T follicular helper cell (primary cell): ENCODE measurements around the gene UBA52.
"Not testable (repeated sequence)": the region's sequence is repeated elsewhere in the genome, so short reads cannot be mapped to it uniquely, and the experiment has no call there.

Experiments
- DNase-seq: peaks from one replicate; pipeline ENCODE4 v3.0.0-alpha.2; 2020; ENCODE audit warnings: low read depth

UBA52 gene

GRCh38 chr19:18593367-18594095 is 21.9 kb downstream of the UBA52 start:
- DNase-seq: no peak

GRCh38 chr19:18594096-18594823 is 22.6 kb downstream of the UBA52 start:
- DNase-seq: peak; percentile 64

- DNase-seq: no peak
Measured at GRCh38 chr19:18594824-18595373, 23.2 kb downstream of the UBA52 start.

GRCh38 chr19:18595475-18595874 is 23.8 kb downstream of the UBA52 start:
- DNase-seq: no peak

- DNase-seq: no peak
Measured at GRCh38 chr19:18596752-18597157, 25.1 kb downstream of the UBA52 start.

- no peak for DNase-seq
Measured at GRCh38 chr19:18597809-18598660, 26.4 kb downstream of the UBA52 start.

GRCh38 chr19:18599485-18599884 is 27.8 kb downstream of the UBA52 start:
- DNase-seq: no peak

- DNase-seq: not testable (repeated sequence)
Measured at GRCh38 chr19:18600692-18601397, 29.2 kb downstream of the UBA52 start.

GRCh38 chr19:18601875-18602274 is 30.2 kb downstream of the UBA52 start:
- DNase-seq: no peak

GRCh38 chr19:18603255-18603957 is 31.7 kb downstream of the UBA52 start:
- no peak for DNase-seq

GRCh38 chr19:18603958-18604819 is 32.5 kb downstream of the UBA52 start:
- no peak for DNase-seq

- no peak for DNase-seq
Measured at GRCh38 chr19:18604820-18605159, 33.1 kb downstream of the UBA52 start.

- DNase-seq: no peak
Measured at GRCh38 chr19:18605196-18605545, 33.5 kb downstream of the UBA52 start.

GRCh38 chr19:18605546-18606280 is 34.1 kb downstream of the UBA52 start:
- no peak for DNase-seq

- no peak for DNase-seq
Measured at GRCh38 chr19:18606281-18607225, 34.9 kb downstream of the UBA52 start, which contains the start of gene CRLF1. TSS of gene CRLF1 (minus strand) at chr19:18606799. CDS start at chr19:18606656, 143 bp downstream.

- DNase-seq: no peak
Measured at GRCh38 chr19:18607226-18608101, 35.8 kb downstream of the UBA52 start.
